ENCODE data around the gene CRYL1.

Gene CRYL1

DNA sequence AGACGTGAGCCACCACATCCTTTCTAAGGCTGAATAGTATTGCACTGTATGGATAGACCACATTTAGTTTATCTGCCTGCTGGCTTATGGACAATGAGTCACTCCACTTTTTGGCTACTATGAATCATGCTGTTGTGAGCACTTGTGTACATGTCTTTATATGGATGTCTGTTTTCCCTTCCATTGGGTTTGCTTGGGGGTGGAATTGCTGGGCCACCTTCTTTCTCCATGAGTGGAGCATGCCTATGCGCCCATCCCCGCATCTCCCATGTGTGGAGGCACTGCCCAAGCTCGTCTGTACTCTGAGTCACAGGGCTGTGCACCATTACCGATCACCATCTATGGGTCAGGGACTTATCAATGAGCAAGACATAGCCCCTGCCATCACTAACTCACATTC lies 166.3 kb downstream of the CRYL1 start:
- intact Hi-C loops (cut with DNase I), result no loop called here
- DNase-seq, result no peak

DNA sequence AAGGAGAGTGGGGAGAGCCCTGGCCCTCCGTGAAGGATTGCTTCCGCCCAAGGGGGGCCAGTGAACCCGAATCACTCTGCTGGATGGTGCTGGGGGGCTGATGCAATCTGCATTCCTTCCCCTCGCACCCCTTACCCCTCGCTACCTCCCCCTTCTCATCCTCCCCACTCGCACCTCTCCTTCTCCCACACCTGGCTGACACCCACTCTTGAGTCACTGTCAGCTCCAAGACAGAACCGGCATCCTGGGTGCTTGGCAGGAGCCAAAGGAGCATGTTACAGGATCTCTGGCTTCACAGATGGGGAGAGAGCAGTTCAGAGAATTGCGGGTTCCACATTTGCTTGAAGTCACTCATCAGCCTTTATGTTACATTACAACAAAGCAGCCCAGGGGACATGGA lies 167.6 kb downstream of the CRYL1 start:
- intact Hi-C loops (cut with DNase I), result no loop called here
- no peak for DNase-seq

DNA sequence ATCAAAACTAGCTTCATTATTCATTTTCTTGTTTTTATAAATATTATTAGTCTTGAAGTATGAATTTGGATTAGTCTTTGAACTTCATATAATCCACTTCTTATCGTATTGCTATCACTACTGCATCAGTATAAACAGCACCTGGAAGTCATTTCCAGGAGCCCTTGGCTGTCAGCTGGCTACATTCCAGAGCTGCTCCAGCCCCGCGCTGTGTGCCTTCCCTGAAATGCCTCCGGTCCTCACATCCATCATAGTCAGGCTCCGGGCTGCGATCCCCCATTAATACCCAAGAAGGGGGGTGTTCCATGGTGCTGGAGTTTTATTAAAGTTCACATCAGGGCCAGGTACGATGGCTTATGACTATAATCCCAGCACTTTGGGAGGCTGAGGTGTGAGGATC lies 169.2 kb downstream of the CRYL1 start:
- DNase-seq, result no peak
- intact Hi-C loops (cut with DNase I), result no loop called here

DNA sequence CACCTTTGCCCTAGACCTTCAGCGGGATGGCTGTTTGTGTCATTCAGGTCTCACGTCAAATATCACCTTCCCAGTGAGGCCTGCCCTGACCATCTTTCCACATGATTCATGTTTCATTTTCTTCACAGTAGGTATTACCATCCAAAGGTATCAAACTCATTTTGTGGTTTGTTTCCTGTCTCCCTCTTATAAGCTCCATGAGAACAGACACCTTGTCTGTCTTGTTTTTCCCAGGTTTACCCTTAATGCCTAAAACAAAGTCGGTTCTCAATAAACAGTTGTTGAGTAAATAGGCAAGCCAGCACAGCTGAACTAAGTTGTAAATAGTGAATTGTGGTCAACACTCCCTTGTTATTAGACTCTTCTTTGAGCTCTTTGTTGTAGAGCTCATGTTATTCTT lies 170.9 kb downstream of the CRYL1 start:
- intact Hi-C loops (cut with DNase I), result no loop called here
- no peak for DNase-seq

DNA sequence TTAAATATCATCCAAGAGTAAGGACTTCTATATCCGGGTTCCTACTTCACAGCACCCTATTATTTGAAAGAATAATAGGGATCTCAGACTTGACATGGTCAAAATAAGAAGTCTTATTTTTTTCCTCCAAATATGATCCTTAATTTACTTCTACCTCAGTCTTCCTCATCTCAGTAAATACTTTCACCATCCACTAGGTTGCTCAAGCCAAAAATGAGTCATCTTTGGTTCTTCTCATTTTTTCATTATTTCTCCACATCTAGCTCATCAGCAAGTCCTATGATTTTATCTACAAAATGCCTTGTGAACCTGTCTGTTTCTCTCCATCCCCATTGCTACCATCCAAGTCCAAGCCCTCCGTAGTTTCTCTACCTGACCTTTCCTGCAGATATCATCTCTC lies 171.7 kb downstream of the CRYL1 start:
- intact Hi-C loops (cut with DNase I), result no loop called here
- DNase-seq, result no peak

Measured in posterior cingulate gyrus (tissue), 11 donors.